NOMO-1 treated with DMSO at 0.1 percent for 48 hours (cell line): ENCODE results near the gene RPF1.
"Not testable (repeated sequence)": the region's sequence is repeated elsewhere in the genome, so short reads cannot be mapped to it uniquely, and the experiment has no call there.

ENCODE experiments used
- DNase-seq: peaks from one replicate; lab custom pipeline; 2025; ENCODE audit not compliant: unreplicated experiment; lab: John Stamatoyannopoulos, UW

RPF1 gene

GRCh38 chr1:84489766-84490165, 10.7 kb downstream of the RPF1 start:
- DNase-seq, result no peak

- DNase-seq, result no peak
Measured at GRCh38 chr1:84492726-84493125, 13.7 kb downstream of the RPF1 start.

GRCh38 chr1:84493747-84494146, 14.7 kb downstream of the RPF1 start:
- no peak for DNase-seq

GRCh38 chr1:84496498-84496897, 17.4 kb downstream of the RPF1 start:
- DNase-seq, result no peak

GRCh38 chr1:84497631-84498275, 18.7 kb downstream of the RPF1 start:
- DNase-seq, result peak; percentile 35

- DNase-seq, result no peak
Measured at GRCh38 chr1:84502927-84503326, 23.9 kb downstream of the RPF1 start.

- peak; percentile 46 for DNase-seq
Measured at GRCh38 chr1:84504580-84505492, 25.8 kb downstream of the RPF1 start.

- DNase-seq, result peak; percentile 46
Measured at GRCh38 chr1:84505493-84506001, 26.5 kb downstream of the RPF1 start.

- peak; percentile 96 for DNase-seq
Measured at GRCh38 chr1:84506002-84506728, 27.1 kb downstream of the RPF1 start, which contains the start of the genes GNG5 and SPATA1. GNG5 (minus strand) TSS chr1:84506581; CDS start chr1:84506091, 490 bp downstream. SPATA1 (plus strand) TSS chr1:84506386; CDS start chr1:84516360, 9,974 bp downstream.

GRCh38 chr1:84506729-84507453, 27.8 kb downstream of the RPF1 start:
- DNase-seq, result peak; percentile 54

- not testable (repeated sequence) for DNase-seq
Measured at GRCh38 chr1:84507887-84508286, 28.8 kb downstream of the RPF1 start.

- no peak for DNase-seq
Measured at GRCh38 chr1:84508510-84508909, 29.4 kb downstream of the RPF1 start.

GRCh38 chr1:84509029-84509428, 30.0 kb downstream of the RPF1 start:
- DNase-seq, result no peak

GRCh38 chr1:84510165-84510564, 31.1 kb downstream of the RPF1 start:
- DNase-seq, result no peak

GRCh38 chr1:84510668-84511067, 31.6 kb downstream of the RPF1 start:
- DNase-seq, result no peak

- DNase-seq, result no peak
Measured at GRCh38 chr1:84524590-84524989, 45.5 kb downstream of the RPF1 start.

- DNase-seq, result no peak
Measured at GRCh38 chr1:84525779-84526178, 46.7 kb downstream of the RPF1 start.

- DNase-seq, result no peak
Measured at GRCh38 chr1:84538599-84538998, 59.5 kb downstream of the RPF1 start.

- DNase-seq, result no peak
Measured at GRCh38 chr1:84539972-84540371, 60.9 kb downstream of the RPF1 start.

GRCh38 chr1:84540759-84541158, 61.7 kb downstream of the RPF1 start:
- DNase-seq, result no peak

- DNase-seq, result no peak
Measured at GRCh38 chr1:84541679-84542078, 62.6 kb downstream of the RPF1 start.
